ENCODE data around the gene COBL.

The COBL gene

DNA sequence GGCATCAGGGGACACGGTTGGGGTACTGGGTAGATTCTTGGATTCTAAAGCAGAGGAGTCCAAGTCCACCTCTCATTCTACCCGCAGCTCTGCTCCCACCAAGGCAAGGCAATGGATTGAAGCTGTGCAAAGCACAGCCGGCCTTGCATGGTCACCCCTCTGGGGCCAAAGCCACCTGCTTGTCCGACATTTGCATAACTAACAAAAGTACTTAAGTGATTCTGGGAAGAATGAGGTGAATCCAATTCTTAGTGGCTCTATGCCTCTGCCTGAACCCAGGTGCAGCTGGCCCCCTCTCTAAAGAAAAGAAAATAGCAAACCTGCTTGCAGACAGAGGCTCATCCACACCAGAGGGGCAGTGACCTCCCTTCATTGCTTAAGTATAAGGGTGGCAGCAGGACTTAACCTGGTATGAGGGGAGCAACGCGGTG lies 10.7 kb upstream of the COBL start:
- DNase-seq, result no peak

DNA sequence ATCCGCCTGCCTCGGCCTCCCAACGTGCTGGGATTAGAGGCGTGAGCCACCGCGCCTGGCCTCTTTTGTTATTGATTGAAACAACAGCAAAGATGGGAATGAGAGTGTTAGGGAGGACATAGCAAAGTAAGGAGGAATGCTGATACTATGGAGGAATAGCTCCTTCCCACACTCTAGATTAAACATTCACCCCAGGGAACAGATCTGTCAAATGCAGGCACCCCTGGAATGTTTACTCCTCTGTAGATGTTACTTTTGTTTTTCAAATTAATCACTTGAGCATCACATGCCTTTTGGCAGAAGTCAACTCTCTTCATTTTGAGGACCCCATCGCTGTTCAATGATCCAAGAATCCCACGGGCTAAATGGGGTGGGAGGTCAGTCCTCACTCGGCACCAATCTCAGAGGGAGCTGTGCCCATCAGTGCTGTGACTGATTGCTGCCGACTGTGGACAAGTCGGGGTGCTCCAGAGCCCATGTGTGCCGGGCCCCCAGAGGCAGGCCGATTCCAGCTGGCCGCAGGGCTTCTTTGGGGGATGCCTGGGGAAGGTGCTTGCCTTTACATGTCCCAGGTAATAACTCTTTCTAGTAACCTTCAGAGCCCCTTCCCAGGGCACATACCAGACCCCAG lies 10.2 kb upstream of the COBL start:
- no peak for DNase-seq

DNA sequence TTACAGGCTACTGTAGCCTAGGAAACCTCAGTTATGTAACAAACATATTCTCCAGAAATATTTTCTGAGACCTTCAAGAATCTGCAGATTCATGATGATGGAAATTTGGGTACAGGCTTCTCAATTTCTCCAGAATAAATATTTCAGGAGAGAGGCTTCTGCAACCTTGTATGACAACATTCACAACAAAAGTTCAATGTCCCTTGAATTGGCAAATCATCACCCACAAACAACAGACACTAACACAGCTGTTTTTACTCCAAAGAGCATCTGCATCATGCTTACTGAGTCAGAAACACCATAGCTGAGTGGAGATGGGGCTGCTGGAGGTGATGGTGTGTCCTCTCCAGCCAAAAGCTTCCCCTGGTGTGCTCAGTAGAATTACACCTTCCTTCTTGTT lies 9.3 kb upstream of the COBL start:
- DNase-seq, result no peak

DNA sequence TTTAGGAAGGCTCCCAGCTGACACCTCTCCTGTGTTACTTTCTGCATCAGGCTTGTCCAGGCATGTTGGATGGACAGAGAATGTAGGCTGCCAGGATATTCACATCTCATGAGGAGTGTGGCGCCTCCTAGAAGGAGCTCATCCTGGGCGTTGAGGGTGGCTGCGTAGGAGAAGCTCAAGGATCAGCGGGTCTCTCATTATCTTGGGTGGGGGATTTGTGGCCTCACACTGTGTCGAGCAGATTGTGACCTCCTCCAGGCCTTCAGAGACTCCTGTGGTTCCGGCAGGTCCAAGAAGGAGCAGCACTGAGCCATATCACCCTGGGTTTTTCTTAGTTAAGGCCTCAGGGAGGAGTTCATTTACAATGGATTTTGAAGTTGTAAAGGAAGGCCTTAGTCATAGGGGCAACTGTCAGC lies 8.7 kb upstream of the COBL start:
- DNase-seq, result peak; percentile 50

DNA sequence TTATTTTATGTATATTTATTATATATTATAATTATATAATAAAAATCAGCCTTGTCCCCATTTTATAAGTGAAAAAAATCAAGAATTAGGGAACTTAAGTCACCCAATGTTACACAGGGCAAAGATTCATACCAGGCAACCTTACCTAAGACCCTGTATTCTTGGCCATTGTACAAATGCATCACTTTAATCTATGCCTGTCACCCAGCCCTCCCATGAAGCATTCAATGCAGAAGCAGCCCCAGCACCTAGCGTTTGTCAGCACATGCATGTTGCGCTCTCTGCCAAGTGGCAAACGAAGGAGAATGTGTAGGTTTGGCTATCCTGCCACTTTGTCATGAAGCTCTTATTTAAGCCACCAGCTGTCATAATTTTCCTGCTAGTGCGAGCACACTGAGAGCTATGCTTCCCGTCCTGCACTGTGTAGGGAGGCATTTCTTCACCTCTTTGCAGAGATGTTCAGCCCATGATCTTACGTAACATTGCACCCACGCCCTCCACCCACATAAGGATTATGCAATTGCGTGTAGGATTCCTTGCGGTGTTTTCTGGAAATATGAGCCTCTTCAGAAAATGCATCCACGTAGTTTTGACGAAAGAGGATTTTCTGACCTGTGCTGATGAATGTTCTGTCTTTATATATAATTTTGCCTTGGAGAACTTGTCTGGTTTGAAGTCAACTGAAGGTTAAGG lies 7.7 kb upstream of the COBL start:
- DNase-seq, result peak; percentile 40

DNA sequence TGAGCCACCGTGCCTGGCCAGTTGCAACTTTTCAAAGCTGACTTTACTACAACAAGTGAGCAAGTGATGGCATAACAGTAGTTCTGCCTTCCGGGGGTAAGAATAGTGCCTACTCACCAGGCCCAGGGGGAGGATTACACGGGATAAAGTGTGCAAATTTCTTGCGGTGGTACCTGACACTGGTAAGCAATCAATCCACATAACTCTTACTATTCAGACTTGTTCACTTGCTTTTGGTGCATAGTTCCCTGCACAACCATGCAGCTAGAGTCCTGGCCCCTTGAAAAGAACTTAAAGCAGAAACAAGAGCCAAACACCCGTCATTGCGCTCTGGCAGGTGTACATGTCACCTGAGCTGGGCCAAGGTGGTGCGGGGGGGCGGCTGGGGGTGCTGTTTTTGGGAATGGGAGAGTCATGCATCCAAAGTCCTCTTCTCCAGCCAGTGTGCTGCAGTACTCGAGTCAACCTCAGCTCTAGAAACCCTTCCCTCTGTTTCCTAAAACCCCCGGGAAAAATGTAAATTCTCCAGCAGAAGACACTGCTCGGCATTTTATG lies 5.4 kb upstream of the COBL start:
- DNase-seq, result no peak

DNA sequence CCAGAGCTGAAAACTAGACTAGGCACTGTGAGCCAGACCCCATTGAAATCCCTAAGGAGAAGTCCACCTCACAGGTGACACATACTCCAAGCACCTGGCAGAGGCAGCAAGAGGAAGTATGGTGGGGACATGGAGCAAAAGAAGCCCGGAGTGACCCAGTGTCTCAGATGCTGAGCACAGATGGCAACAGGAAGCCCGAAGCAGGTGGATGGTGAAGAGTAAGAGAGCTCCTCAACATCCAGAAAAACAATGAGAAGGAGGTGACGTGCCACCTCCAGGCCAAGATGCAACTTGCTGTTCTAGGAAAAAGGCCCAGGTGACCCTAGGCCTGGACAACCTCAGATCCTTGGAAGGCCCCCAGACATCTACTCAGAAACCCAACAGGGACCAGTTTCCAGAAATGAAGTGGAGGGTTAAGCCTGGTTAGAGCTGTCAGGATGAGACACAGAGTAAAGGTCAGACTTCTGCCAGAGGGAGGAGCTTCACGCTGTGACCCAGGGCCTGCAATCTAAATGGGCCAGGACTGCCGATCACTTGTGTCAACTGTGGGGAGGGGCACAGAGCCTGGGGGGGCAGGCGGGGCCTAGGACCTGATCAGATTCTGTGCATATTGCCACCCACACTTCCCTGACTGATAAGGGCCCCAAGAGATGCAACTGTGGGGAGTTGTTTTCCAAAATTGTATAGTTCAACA lies 2.4 kb upstream of the COBL start:
- peak; percentile 53 for DNase-seq

DNA sequence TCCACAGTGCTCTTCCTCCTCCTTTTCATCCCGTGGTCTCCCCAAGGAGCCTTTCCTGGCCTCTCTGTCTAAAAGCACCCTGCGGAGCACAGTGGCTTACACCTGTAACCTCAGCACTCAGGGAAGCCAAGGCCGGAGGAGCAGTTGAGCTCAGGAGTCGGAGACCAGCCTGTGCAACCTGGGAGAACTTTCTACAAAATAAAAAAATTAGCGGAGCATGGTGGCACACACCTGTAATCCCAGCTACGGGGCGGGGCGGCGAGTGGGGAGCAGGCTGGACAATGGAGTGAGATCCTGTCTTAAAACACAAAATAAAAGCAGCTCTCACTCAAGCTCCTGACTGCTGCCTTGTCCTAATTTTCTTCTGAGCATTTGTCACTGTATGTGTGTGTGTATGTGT lies 1.4 kb upstream of the COBL start:
- peak; percentile 76 for DNase-seq

DNA sequence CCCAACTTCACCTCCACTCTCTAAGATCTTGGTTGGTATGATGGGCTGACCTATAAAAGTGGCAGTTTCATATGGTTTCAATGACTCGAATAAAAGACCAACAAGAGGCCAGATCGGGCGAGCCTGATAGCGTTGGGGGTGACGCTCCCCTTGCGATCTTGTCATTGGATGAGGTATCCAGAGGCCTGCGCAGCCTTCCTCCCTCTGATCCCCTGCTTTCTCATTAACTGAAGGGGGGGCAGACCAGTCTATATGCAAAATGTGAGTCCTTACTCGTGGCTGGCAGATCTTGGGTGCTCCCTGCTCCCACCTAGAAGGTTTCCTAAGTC lies 937 bp upstream of the COBL start:
- DNase-seq, result peak; percentile 49

DNA sequence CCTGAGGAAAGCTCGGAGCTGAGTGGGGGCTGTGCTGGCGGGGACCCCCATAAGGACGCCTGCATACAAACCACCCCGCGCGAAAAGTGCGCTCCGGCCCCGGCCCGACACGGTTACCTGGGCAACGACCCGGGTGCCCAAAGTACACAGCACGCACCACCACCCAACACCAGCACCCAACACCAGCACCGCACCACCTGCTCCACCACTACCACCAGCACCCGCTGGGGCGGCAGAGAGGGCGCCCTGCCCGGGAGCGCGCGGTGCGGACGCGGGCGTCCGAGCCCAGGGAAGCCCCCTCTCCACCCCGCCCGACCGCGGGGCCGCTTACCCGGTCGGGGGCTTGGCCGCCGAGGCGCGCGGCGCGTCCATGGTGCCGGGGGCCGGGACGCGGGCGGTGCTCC lies 345 bp downstream of the COBL start:
- DNase-seq, result peak; percentile 85

DNA sequence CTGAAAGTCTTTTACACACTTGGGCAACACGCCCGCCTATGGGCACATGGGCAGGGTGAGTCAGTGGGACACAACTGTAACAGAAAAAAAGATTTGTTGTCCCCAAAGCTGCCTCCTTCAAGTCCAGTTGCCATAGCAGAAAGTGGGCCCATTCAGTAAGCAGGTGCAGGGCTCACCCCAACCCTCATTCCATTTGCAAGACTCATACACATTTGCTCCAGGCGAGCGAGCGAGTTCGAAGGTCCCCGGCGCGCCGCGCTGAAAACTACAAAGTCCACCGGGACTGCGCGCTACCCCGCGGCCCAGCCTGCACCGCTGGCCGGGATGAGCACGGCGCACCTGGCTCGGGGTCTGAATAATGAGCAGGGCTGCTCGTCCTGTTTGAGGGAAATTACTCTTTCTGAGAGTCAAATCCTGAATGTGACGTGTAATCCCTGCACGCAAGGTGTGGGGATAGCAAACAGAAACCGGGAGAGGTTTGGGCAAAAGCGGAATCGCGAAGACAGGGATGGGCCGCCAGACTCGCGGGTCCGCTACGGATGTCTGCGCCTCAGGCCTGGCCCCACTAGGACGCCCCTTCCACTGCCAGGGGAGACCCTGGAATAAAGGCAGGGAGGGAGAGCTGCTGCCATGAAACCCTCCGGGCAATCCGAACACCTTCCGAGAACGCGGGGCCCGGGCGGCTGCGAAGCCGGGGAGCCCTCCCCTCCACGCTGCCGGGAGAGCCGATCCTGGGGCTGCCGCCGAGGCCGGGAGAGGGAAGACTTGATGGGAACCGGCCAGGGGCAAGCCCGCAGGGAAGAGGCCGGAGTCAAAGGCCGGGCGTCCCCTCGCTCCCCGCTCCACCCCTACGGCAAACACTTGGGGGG lies 982 bp downstream of the COBL start:
- peak; percentile 80 for DNase-seq

DNA sequence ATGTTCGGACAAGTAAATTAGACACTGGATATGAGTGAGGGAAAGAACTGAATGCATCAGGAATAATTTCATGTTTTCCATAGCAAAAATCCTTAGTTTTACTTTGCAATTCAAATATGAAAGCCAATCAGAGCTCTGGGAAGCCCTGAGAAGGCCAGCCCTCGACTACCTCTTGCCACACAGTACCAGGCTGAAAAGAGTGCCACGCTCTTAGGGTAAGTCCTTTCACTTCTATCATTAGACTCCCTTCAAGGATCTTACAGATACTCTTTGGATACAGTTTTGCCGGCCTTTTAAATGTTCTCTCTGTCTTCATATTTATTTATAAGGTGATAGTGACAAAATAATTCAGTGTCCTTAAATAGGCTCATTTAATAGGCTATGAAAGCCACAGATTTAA lies 1.9 kb downstream of the COBL start:
- peak; percentile 82 for DNase-seq

DNA sequence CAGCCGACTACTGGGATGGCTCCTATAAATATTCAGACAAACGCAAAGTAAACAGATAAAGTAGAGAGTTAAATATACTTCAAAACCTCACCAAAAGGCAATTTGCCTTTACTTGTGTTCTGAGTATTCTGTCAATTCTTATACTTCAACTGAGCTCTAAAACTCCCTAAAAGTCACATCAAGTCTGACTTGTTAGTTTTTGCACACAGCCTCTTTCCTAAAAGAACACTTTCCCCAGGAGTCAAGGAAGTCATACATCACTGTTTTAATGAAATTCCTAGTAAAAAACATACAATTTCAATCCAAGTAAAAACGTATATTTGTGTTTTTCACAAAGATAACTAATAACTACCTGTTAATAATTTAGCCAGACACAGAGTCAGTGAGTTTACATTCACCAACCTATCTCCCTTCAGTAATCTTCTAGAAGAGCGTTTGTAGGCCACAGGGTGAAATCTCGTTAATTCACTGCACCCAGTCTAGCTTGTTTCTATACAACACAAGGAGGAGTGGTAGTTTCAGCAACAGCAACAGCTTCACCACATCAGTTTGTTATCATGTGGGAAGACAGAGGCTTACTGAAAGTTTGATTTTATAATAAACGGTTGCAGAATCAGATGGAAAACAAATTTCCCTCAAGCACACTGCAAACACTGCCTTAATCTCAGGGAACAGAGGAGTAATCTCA lies 2.7 kb downstream of the COBL start:
- peak; percentile 70 for DNase-seq

DNA sequence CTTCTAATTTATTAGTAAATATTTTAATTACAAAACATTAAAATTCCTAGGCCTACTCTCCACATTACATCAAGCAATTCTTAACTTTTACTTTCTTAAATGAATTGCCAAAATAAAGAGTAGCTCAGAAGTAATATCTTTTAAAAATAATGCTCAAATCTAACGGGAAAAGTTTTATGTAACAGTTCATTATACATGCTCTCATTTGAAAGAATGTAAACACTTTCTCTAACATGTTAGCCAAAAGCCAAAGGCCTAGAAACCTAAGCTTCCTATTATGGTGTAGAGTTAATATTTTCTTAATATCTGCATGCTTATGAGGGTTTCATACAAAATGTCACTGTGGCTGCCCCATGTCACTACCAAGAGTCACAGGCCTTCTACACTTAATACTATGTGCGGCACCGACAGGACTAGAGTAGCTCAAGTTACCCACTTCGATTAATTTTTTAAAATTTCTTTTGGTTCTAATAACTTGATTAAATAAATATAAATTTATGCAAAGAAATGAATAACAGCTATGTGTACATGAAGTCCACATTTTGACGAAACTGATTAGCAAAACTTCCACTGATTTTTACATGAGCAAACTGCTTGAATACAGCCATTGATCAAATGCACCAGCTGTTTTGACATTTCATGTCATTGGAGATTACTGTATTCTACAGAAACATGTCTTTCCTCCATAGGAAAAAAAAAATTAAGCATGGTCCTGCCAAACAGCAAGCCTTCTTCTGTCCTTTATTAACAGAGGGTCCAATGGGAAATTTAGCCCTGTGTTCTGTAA lies 3.5 kb downstream of the COBL start:
- DNase-seq, result peak; percentile 17

DNA sequence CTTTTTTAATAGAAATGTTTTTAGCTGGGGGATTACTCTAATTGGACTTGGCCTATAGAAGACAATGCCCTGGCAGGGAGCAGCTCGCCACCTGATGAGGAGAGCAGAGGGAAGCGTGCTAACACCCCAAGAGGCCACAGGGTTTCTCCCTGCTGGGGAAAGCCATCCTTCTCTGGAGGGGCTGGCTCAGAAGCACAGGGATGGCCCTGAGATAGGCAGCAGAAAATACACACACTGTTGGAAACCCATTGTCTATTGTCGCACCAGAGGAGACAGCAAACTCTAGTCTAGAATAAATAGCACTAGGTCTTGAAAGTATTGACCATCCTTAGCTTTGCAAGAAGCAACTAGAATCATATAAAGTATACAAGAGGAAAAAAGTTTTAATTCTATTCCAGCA lies 5.4 kb downstream of the COBL start:
- DNase-seq, result peak; percentile 83

DNA sequence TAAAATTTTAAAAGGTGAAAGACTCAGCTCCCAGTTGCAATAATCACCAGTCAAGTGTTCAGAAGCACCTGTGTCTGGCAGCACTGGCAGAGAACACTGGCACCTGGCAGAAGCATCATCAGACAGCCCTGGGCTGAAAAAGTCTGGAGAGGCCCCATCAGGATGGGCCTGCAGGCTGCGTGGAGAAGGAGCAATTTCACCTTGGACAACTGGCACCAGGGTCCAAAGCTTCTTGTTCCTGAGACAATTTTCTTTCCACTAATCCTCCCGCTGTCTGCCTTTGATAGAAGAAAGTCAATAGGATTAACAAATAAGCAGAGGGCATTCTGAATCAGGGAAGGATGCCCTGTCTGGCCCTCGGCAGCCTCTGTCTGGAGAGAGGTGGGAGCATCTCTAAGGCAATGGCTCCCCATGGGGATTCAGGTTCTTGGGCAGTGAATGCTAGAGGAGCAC lies 6.5 kb downstream of the COBL start:
- peak; percentile 42 for DNase-seq

DNA sequence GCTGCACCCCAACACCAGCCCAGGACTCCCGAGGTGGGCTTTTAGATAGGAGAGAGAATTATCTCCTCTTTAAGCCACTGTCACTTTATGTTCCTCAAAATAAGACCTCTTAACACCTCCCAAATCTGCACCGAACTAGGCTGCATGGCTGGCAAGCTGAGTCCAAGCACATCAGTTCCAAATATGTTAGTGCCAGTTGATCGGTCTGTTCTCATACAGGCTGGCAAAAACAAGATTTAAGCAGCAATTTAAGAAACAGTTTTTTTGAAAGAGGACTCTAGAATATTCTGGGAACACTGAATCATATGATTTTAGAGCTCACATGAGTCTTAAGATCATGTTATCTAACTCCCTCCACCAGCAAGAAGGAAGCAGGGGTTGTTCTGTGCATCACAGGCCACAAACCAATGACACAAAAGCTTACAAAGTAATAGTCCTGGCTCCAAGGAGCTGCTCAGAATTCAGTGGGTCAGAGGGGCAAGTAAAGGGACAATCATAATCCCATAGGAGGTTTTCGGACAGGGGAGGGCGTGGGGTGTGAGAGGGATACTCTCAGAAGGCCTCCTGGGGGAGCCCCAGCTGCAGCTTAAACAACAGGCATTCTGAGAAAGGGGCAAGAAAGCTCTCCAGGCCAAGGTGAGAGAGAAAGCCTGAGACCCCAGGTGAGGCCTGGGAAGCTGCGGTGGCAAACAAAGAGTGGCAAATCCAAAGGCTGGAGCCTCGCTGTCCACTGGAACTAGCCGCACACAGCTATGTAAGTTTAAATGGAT lies 7.1 kb downstream of the COBL start:
- peak; percentile 31 for DNase-seq

DNA sequence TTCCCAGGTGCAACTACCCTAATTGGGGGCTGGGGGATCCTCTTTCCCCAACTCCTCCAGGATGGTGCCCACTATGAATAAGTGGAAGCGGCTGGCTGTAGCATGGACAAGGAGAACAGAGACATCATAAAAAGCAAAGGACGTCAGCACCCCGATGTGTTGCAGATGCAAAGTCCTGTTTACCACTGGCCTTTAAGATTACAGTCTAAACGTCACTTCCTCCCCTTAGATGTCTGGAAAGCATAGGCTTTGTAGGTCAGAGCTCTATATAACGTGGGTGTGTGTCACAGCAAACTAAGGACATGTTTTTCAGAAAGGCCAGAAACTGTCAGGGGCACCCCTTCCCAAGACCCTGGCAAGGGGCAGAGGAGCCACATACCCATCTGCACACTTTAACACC lies 7.9 kb downstream of the COBL start:
- DNase-seq, result no peak

DNA sequence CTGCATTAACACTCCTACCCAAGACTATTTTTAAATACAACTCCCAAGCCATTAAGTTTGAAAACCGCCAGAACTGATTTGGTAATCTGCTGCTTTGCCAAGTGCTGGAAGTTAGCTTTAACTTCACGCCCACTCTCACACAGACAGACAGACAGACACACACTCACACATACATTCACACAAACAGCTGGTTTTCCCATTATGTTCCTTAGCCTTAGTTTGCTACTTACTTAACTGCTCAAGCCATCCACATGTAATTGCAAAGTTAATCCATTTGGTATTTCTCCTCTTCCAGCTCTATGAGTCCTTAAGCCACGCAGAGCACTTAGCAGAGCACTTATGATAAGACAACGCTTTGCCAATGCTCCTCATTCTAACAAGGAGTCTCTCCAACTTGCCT lies 8.3 kb downstream of the COBL start:
- no peak for DNase-seq

DNA sequence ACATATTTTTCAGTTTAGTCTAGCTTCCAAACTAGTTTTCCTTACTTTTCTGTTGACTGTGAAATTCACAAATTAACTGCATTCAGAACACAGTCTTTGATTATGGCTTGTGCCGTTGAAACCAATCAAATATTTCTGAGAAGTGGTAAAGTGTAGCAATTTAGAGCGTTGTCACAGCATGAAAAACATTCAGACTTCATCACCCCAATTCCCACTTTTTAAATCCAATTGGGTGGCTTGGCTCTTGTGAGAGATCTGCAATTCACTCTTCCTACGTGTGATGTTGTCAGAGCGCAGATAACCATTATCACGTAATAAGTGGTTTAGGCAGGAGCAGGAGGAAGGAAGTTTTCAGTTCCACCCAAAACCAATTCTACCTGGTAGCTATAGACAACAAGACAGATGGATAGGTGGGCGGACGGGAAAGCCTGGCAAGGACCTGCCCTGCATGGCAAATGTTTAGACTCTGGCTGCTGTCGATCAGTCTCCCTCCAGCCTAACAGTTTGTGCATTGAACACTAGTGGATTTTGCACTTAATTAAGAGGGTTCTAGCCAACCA lies 8.9 kb downstream of the COBL start:
- DNase-seq, result peak; percentile 85

All from NCI-H69 (cell line).